ENCODE data around the gene OR4Q2. TPM values are rescaled to one million over a fixed set of nuclear protein-coding genes. Genes with fewer than 3 reads are reported as not detected.
"Not testable (repeated sequence)": the region's sequence is repeated elsewhere in the genome, so short reads cannot be mapped to it uniquely, and the experiment has no call there.

Gene OR4Q2
- not detected for polyA plus RNA-seq

DNA sequence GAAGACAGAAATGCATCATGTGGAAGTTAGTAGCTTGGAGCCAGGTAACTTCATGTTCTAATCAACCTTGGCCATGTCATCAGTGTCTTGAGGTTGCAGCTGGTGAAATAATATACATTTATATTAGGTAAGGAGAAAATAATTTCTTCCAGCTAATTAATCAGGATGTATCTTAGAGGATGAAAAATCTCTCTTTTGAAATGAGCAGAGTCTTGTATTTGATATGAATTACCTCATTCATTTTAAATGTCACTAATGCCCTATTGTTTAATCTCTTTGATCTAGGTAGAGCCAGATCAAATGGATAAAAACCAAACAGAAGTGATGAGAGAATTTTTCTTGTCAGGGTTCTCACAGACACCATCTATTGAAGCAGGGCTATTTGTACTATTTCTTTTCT is at the start of gene OR4Q2:
Gene OR4Q2 (plus strand): TSS at position 301 of the 400 bp plus-strand sequence.
- Mint-ChIP-seq H3K27ac (no peak within 1 kb of the TSS), H3K4me1 (no peaks in the 10 kb centered on the region), H3K27me3 (ENCODE audit: low read depth in 3 of 3) (peaks cover 0 to 4% (median 0%) of the 10 kb centered on the region in 3 donors), H3K36me3 (no peaks in the 10 kb centered on the region), H3K4me3 (no peak within 1 kb of the TSS), H3K9me3 (peaks cover 0 to 32% (median 4%) of the 10 kb centered on the region in 6 donors)
- no peak for DNase-seq

DNA sequence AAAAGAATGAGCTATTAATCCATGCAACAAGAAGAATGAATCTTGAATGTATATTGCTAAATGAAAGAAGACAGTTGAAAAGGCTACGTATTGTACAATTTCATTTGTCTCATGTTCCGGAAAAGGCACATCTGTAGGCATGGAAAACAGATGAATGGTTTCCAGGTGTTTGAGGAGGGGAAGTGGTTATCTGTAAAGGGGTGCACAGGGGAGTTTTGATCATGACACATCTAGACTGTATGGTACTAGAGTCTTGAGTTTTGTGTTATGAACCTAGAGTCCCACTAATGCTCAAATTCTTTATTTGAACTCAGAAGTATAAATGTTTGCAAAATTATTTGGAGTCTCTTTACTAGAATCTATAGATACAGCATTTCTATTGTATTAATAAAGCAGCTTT is 32.2 kb upstream of the OR4Q2 start:
- H3K27me3 Mint-ChIP-seq (ENCODE audit: low read depth in 3 of 3); H3K4me3 Mint-ChIP-seq; H3K27ac Mint-ChIP-seq; H3K4me1 Mint-ChIP-seq; DNase-seq; H3K36me3 Mint-ChIP-seq: not testable (repeated sequence)
- peaks cover 0 to 10% (median 3%) of the 10 kb centered on the region in 6 donors for H3K9me3 Mint-ChIP-seq

DNA sequence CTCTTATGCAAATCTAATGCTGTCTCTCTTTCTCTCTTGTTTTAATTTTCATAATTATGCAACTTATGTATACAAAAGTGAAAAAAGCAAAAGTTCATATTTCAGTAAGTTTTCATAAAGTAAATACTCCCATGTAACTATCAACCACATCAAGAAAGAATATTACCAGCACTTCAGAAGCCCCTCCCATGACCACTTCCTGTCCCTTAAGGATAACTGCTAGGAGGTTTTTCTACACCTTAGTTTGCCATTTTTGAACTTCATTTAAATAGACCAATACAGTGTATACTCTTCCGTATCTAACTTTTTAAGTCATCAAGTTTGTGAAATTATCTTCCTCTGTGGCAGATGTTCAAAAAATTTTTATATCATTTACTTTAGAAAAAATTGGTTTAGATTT is 27.1 kb upstream of the OR4Q2 start:
- H3K9me3 Mint-ChIP-seq: peaks cover 0 to 3% (median 0%) of the 10 kb centered on the region in 6 donors
- H3K27me3 Mint-ChIP-seq (ENCODE audit: low read depth in 3 of 3): peaks cover 0 to 2% (median 2%) of the 10 kb centered on the region in 3 donors
- peaks cover 20% of the 10 kb centered on the region in 2 donors for H3K4me1 Mint-ChIP-seq
- DNase-seq: peak in 2 of 3 donors; percentile 0 to 4
- peak overlapping the region in 3 of 5 donors; percentile 6 to 69 (median 28) for H3K4me3 Mint-ChIP-seq
- H3K36me3 Mint-ChIP-seq: no peaks in the 10 kb centered on the region
- H3K27ac Mint-ChIP-seq: peak overlapping the region in 2 of 6 donors; percentile 14 to 60

DNA sequence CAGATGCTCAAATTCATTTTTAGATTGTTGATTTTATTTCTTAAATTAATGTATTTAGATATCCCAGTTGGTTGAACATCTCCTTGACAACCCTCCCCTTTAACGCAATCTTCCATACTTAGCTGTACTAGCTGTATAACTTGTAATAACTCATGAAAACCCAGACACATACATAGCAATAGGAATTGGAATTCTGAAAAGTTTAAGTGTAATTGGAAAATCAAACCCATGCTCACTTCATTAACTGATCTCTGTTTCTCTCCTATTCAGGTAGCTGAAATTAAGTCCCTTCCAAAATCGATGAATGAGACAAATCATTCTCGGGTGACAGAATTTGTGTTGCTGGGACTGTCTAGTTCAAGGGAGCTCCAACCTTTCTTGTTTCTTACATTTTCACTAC is 26.7 kb upstream of the OR4Q2 start, which contains the start of gene OR4K15:
Gene OR4K15 (plus strand): TSS at position 301 of the 400 bp plus-strand sequence. CDS start 0 bp downstream, at position 301.
- peaks cover 0 to 3% (median 0%) of the 10 kb centered on the region in 6 donors for H3K9me3 Mint-ChIP-seq
- H3K27ac Mint-ChIP-seq: peak within 1 kb of the TSS in 2 of 6 donors; percentile 14 to 60
- peaks cover 20% of the 10 kb centered on the region in 2 donors for H3K4me1 Mint-ChIP-seq
- no peak for DNase-seq
- H3K4me3 Mint-ChIP-seq: peak within 1 kb of the TSS in 3 of 5 donors; percentile 6 to 69 (median 28)
- peaks cover 0 to 3% (median 2%) of the 10 kb centered on the region in 3 donors for H3K27me3 Mint-ChIP-seq (ENCODE audit: low read depth in 3 of 3)
- no peaks in the 10 kb centered on the region for H3K36me3 Mint-ChIP-seq

DNA sequence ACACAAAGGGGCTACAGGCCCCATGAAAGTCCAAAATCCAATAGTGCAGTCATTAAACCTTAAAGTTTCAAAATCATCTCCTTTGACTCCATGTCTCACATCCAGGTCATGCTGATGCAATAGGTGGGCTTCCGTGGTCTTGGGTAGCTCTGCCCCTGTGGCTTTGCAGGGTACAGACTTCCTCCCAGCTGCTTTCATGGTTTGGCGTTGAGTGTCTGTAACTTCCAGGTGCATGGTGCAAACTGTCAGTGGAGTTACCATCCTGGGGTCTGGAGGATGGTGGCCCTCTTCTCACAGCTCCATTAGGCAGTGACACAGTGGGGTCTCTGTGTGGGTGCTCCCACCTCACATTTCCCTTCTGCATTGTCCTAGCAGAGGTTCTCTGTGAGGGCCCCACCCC is 8.5 kb upstream of the OR4Q2 start:
- no peak overlapping the region for H3K27ac Mint-ChIP-seq
- no peak overlapping the region for H3K4me3 Mint-ChIP-seq
- peaks cover 0 to 6% (median 2%) of the 10 kb centered on the region in 3 donors for H3K27me3 Mint-ChIP-seq (ENCODE audit: low read depth in 3 of 3)
- peaks cover 0 to 4% (median 0%) of the 10 kb centered on the region in 3 donors for H3K36me3 Mint-ChIP-seq
- peaks cover 0 to 23% (median 12%) of the 10 kb centered on the region in 6 donors for H3K9me3 Mint-ChIP-seq
- H3K4me1 Mint-ChIP-seq: no peaks in the 10 kb centered on the region
- DNase-seq: no peak

DNA sequence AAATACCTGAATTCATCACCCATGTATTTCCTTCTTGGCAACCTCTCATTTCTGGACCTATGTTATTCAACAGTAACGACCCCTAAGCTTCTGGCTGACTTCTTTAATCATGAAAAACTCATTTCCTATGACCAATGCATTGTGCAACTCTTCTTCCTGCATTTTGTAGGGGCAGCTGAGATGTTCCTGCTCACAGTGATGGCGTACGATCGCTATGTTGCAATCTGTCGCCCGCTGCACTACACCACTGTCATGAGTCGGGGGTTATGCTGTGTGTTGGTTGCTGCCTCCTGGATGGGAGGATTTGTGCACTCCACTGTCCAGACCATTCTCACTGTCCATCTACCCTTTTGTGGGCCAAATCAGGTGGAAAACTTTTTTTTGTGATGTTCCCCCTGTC is 356 bp downstream of the OR4Q2 start:
- H3K9me3 Mint-ChIP-seq: peaks cover 0 to 36% (median 5%) of the 10 kb centered on the region in 6 donors
- no peak for DNase-seq
- no peaks in the 10 kb centered on the region for H3K4me1 Mint-ChIP-seq
- peaks cover 0 to 4% (median 0%) of the 10 kb centered on the region in 3 donors for H3K27me3 Mint-ChIP-seq (ENCODE audit: low read depth in 3 of 3)
- no peaks in the 10 kb centered on the region for H3K36me3 Mint-ChIP-seq
- no peak overlapping the region for H3K4me3 Mint-ChIP-seq
- no peak overlapping the region for H3K27ac Mint-ChIP-seq

DNA sequence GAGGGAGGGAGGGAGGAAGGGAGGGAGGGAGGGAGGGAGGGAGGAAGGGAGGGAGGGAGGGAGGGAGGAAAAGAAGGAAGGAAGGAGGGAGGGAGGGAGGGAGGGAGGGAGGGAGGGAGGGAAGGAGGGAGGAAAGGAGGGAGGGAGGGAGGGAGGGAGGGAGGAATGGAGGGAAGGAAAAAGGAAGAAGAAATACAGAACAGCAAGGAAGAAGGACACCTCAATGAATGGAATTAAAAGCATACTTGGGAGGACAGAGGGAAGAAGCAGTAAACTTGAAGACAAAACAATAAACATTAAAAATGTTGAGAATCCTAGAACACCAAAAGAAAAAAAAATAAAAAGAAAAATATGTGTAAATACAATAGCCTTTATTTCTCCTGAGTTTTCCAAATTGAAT is 6.2 kb downstream of the OR4Q2 start:
- Mint-ChIP-seq H3K4me3 (no peak overlapping the region), H3K36me3 (no peaks in the 10 kb centered on the region), H3K4me1 (no peaks in the 10 kb centered on the region), H3K27ac (no peak overlapping the region), H3K9me3 (peaks cover 0 to 24% (median 7%) of the 10 kb centered on the region in 6 donors), H3K27me3 (ENCODE audit: low read depth in 3 of 3) (peaks cover 0 to 3% (median 0%) of the 10 kb centered on the region in 3 donors)
- DNase-seq: no peak

- DNase-seq: no peak
- H3K27ac Mint-ChIP-seq: no peak within 1 kb of the TSS
- no peak within 1 kb of the TSS for H3K4me3 Mint-ChIP-seq
- H3K27me3 Mint-ChIP-seq (ENCODE audit: low read depth in 3 of 3): peaks cover 0 to 2% (median 0%) of the 10 kb centered on the region in 3 donors
- no peaks in the 10 kb centered on the region for H3K36me3 Mint-ChIP-seq
- H3K9me3 Mint-ChIP-seq: peaks cover 0 to 4% (median under 1%) of the 10 kb centered on the region in 6 donors
- no peaks in the 10 kb centered on the region for H3K4me1 Mint-ChIP-seq
Measured at GRCh38 chr14:20019257-20019865, 17.4 kb downstream of the OR4Q2 start, which contains the start of gene OR4K14. Gene OR4K14 (minus strand): TSS chr14:20019307. CDS start chr14:20015193, 4,114 bp downstream.

- H3K27me3 Mint-ChIP-seq (ENCODE audit: low read depth in 3 of 3): no peaks in the 10 kb centered on the region
- H3K4me3 Mint-ChIP-seq: no peak overlapping the region
- H3K9me3 Mint-ChIP-seq: peaks cover 0 to 5% (median 0%) of the 10 kb centered on the region in 6 donors
- no peaks in the 10 kb centered on the region for H3K4me1 Mint-ChIP-seq
- DNase-seq: no peak
- no peaks in the 10 kb centered on the region for H3K36me3 Mint-ChIP-seq
- no peak overlapping the region for H3K27ac Mint-ChIP-seq
Measured at GRCh38 chr14:20031058-20031457, 29.1 kb downstream of the OR4Q2 start.

GRCh38 chr14:20035449-20035848 is 33.5 kb downstream of the OR4Q2 start:
- H3K4me3 Mint-ChIP-seq: no peak overlapping the region
- DNase-seq: no peak
- no peaks in the 10 kb centered on the region for H3K4me1 Mint-ChIP-seq
- peaks cover 0 to 5% (median under 1%) of the 10 kb centered on the region in 6 donors for H3K9me3 Mint-ChIP-seq
- H3K27me3 Mint-ChIP-seq (ENCODE audit: low read depth in 3 of 3): no peaks in the 10 kb centered on the region
- H3K27ac Mint-ChIP-seq: no peak overlapping the region
- H3K36me3 Mint-ChIP-seq: no peaks in the 10 kb centered on the region

GRCh38 chr14:20035938-20036337 is 34.0 kb downstream of the OR4Q2 start, which contains the start of gene OR4K13:
Gene OR4K13 (minus strand): TSS chr14:20036038. CDS start chr14:20034758, 1,280 bp downstream.
- no peak within 1 kb of the TSS for H3K4me3 Mint-ChIP-seq

GRCh38 chr14:20044243-20044642 is 42.3 kb downstream of the OR4Q2 start:
- no peaks in the 10 kb centered on the region for H3K4me1 Mint-ChIP-seq
- H3K27me3 Mint-ChIP-seq (ENCODE audit: low read depth in 3 of 3): peaks cover 0 to 3% (median 1%) of the 10 kb centered on the region in 3 donors
- peaks cover 0 to 10% (median 4%) of the 10 kb centered on the region in 6 donors for H3K9me3 Mint-ChIP-seq
- H3K36me3 Mint-ChIP-seq: no peaks in the 10 kb centered on the region
- no peak overlapping the region for H3K4me3 Mint-ChIP-seq
- H3K27ac Mint-ChIP-seq: no peak overlapping the region
- DNase-seq: no peak

More at GRCh38 chr14:20035938-20036337, 34.0 kb downstream of the OR4Q2 start, which contains the start of gene OR4K13:
- Mint-ChIP-seq H3K27me3 (ENCODE audit: low read depth in 3 of 3) (no peaks in the 10 kb centered on the region), H3K9me3 (peaks cover 0 to 5% (median under 1%) of the 10 kb centered on the region in 6 donors), H3K36me3 (no peaks in the 10 kb centered on the region), H3K27ac (no peak within 1 kb of the TSS), H3K4me1 (no peaks in the 10 kb centered on the region)
- DNase-seq: no peak

- no peak for DNase-seq
- peaks cover 0 to 3% (median 0%) of the 10 kb centered on the region in 3 donors for H3K27me3 Mint-ChIP-seq (ENCODE audit: low read depth in 3 of 3)
- H3K27ac Mint-ChIP-seq: no peak overlapping the region
- peaks cover 0 to 5% (median 4%) of the 10 kb centered on the region in 6 donors for H3K9me3 Mint-ChIP-seq
- no peak overlapping the region for H3K4me3 Mint-ChIP-seq
- no peaks in the 10 kb centered on the region for H3K4me1 Mint-ChIP-seq
- H3K36me3 Mint-ChIP-seq: no peaks in the 10 kb centered on the region
Measured at GRCh38 chr14:20048202-20048601, 46.2 kb downstream of the OR4Q2 start.

All from immature natural killer cell (primary cell).